Right renal pelvis (tissue), 4 donors: Measurements from ENCODE around the gene MOB3C. TPM values are rescaled to one million over a fixed set of nuclear protein-coding genes. Genes with fewer than 3 reads are reported as not detected.
"Not testable (repeated sequence)": the region's sequence is repeated elsewhere in the genome, so short reads cannot be mapped to it uniquely, and the experiment has no call there.

Experiments used
- DNase-seq, 4 donors: peaks; one replicate each; pipeline ENCODE4 v3.0.0-alpha.2; 2013; ENCODE audit warnings: low read depth in 4 of 4, low spot score in 3 of 4, missing footprints in 1 of 4
- polyA plus RNA-seq, 4 donors: library from polyadenylated mRNA; unstranded; fragments of 120-200 nt; gene quantifications; one replicate each; pipeline ENCODE4 v1.2.1, GENCODE V29; 2013; ENCODE audit not compliant: insufficient read length in 4 of 4

MOB3C gene
- polyA plus RNA-seq: 10 to 100 TPM; 11.6 to 13.7 (median 12.1) TPM

GRCh38 chr1:46616277-46617107 lies at the start of gene MOB3C:
TSS of gene MOB3C (minus strand) at chr1:46616811. CDS start at chr1:46613321, 3,490 bp downstream.
- DNase-seq: peak in 2 of 4 donors; percentile 33 to 38

- no peak for DNase-seq
These were observed 49.4 kb upstream of the MOB3C start for GRCh38 chr1:46665983-46666382.

GRCh38 chr1:46662919-46663318 lies 46.3 kb upstream of the MOB3C start:
- DNase-seq: not testable (repeated sequence)

- DNase-seq: not testable (repeated sequence)
These were observed 43.5 kb upstream of the MOB3C start for GRCh38 chr1:46660116-46660515.

GRCh38 chr1:46659307-46659870 lies 42.8 kb upstream of the MOB3C start:
- no peak for DNase-seq

GRCh38 chr1:46657775-46658174 lies 41.2 kb upstream of the MOB3C start:
- no peak for DNase-seq

- no peak for DNase-seq
These were observed 40.0 kb upstream of the MOB3C start for GRCh38 chr1:46656643-46657042.

- no peak for DNase-seq
These were observed 39.2 kb upstream of the MOB3C start for GRCh38 chr1:46655848-46656247.

GRCh38 chr1:46654698-46655097 lies 38.1 kb upstream of the MOB3C start:
- DNase-seq: not testable (repeated sequence)

GRCh38 chr1:46654012-46654411 lies 37.4 kb upstream of the MOB3C start:
- DNase-seq: no peak

GRCh38 chr1:46653405-46653958 lies 36.9 kb upstream of the MOB3C start:
- DNase-seq: peak in 2 of 4 donors; percentile 23 to 27

GRCh38 chr1:46652321-46653100 lies 35.9 kb upstream of the MOB3C start:
- no peak for DNase-seq

- not testable (repeated sequence) for DNase-seq
These were observed 34.5 kb upstream of the MOB3C start for GRCh38 chr1:46651152-46651551.

- no peak for DNase-seq
These were observed 33.9 kb upstream of the MOB3C start for GRCh38 chr1:46650491-46650890.

- no peak for DNase-seq
These were observed 33.2 kb upstream of the MOB3C start for GRCh38 chr1:46649764-46650163.

- DNase-seq: no peak
These were observed 31.0 kb upstream of the MOB3C start for GRCh38 chr1:46647611-46648010.

GRCh38 chr1:46646844-46647243 lies 30.2 kb upstream of the MOB3C start:
- DNase-seq: no peak

- no peak for DNase-seq
These were observed 29.7 kb upstream of the MOB3C start for GRCh38 chr1:46646331-46646730.

- DNase-seq: no peak
These were observed 29.2 kb upstream of the MOB3C start for GRCh38 chr1:46645815-46646214.

GRCh38 chr1:46643368-46643775 lies 26.8 kb upstream of the MOB3C start:
- peak in 1 of 4 donors; percentile 33 for DNase-seq

- no peak for DNase-seq
These were observed 25.6 kb upstream of the MOB3C start for GRCh38 chr1:46642115-46642680.
